IMR-90 (cell line): ENCODE data around the gene NDNF. TPM values are rescaled to one million over a fixed set of nuclear protein-coding genes. Genes with fewer than 3 reads are reported as not detected.

ENCODE experiments used
- ATAC-seq: fragments of 200-7000 bp; cut with Tn5 transposase; 2 replicates; pipeline ENCODE4 v1.9.1; 2020; ENCODE audit warnings: low read depth, mild to moderate bottlenecking, moderate library complexity
- BruUV-seq: library from RNA; stranded (reverse); fragments of 400-500 nt; replicated peaks from 2 replicates; lab custom pipeline; 2021; lab: Mats Ljungman, UMichigan
- CTCF ChIA-PET: fragments of 300-600 bp; formaldehyde crosslinking; extraction: SDS; loops from one replicate; lab custom pipeline; 2021; ENCODE audit warnings: antibody characterized with exemption; lab: Yijun Ruan, JAX
- POLR2A ChIA-PET: fragments of 300-600 bp; sonication (Branson Sonifier 250); formaldehyde crosslinking; loops from one replicate; lab custom pipeline; 2022; ENCODE audit warnings: antibody characterized with exemption; ENCODE audit not compliant: unreplicated experiment; lab: Charles Lee
- DNase-seq: peaks from one replicate; pipeline ENCODE4 v3.0.0; 2013
- H2AFZ ChIP-seq: replicated peaks from 2 replicates; pipeline ENCODE3; 2013; ENCODE audit warnings: low read length, mild to moderate bottlenecking; ENCODE audit not compliant: poor library complexity
- H2AK5ac ChIP-seq: 2 replicates; pipeline ENCODE4 v1.6.1; 2013; ENCODE audit warnings: low read depth, low read length, inconsistent platforms
- H2AK9ac ChIP-seq: replicated peaks from 2 replicates; pipeline ENCODE3; 2013; ENCODE audit warnings: mild to moderate bottlenecking, low read depth, low read length, moderate library complexity; ENCODE audit not compliant: poor library complexity
- H2BK120ac ChIP-seq: 2 replicates; pipeline ENCODE4 v1.6.1; 2013; ENCODE audit warnings: low read depth, low read length, inconsistent platforms
- H2BK15ac ChIP-seq: 3 replicates; pipeline ENCODE4 v1.6.1; 2013; ENCODE audit warnings: low read depth, low read length, inconsistent platforms
- H2BK20ac ChIP-seq: 2 replicates; pipeline ENCODE4 v1.6.1; 2013; ENCODE audit warnings: low read depth, mild to moderate bottlenecking, inconsistent platforms, low read length, moderate library complexity
- H2BK5ac ChIP-seq: 2 replicates; pipeline ENCODE4 v1.6.1; 2013; ENCODE audit warnings: mild to moderate bottlenecking, low read depth, low read length, inconsistent platforms; ENCODE audit not compliant: poor library complexity, severe bottlenecking
- H3K14ac ChIP-seq: replicated peaks from 2 replicates; pipeline ENCODE4 v1.6.1; 2013; ENCODE audit warnings: low read depth, low read length, inconsistent platforms
- H3K18ac ChIP-seq: 2 replicates; pipeline ENCODE4 v1.6.1; 2013; ENCODE audit warnings: low read depth, low read length, control low read depth
- H3K23ac ChIP-seq: 2 replicates; pipeline ENCODE4 v1.6.1; 2013; ENCODE audit warnings: low read depth, low read length, inconsistent platforms
- H3K27ac ChIP-seq: 2 replicates; pipeline ENCODE4 v1.5.1; 2013; ENCODE audit warnings: mild to moderate bottlenecking, control low read depth, low read length; ENCODE audit not compliant: insufficient read depth
- H3K27me3 ChIP-seq: 2 replicates; pipeline ENCODE4 v1.6.1; 2013; ENCODE audit warnings: low read length; ENCODE audit not compliant: control insufficient read depth, insufficient read depth
- H3K36me3 ChIP-seq: 2 replicates; pipeline ENCODE4 v1.6.1; 2013; ENCODE audit warnings: low read length, mixed read lengths; ENCODE audit not compliant: control insufficient read depth, insufficient read depth
- H3K4ac ChIP-seq: 2 replicates; pipeline ENCODE4 v1.6.1; 2013; ENCODE audit warnings: low read depth, low read length, inconsistent platforms
- H3K4me1 ChIP-seq: 2 replicates; pipeline ENCODE4 v1.6.1; 2013; ENCODE audit warnings: low read length, mixed read lengths; ENCODE audit not compliant: control insufficient read depth, insufficient read depth
- H3K4me2 ChIP-seq: 2 replicates; pipeline ENCODE4 v1.6.1; 2013; ENCODE audit warnings: low read depth, mild to moderate bottlenecking, control low read depth, low read length, moderate library complexity
- H3K4me3 ChIP-seq: 2 replicates; pipeline ENCODE4 v1.5.1; 2013; ENCODE audit warnings: low read depth, mild to moderate bottlenecking, control low read depth, low read length, moderate library complexity; ENCODE audit not compliant: insufficient read depth
- H3K56ac ChIP-seq: 2 replicates; pipeline ENCODE4 v1.6.1; 2013; ENCODE audit warnings: low read length, inconsistent platforms; ENCODE audit not compliant: insufficient read depth; ENCODE audit errors: extremely low read depth
- H3K79me1 ChIP-seq, 2 experiments: 2 replicates each; pipeline ENCODE4 v1.6.1; 2013; ENCODE audit warnings: low read length in 2 of 2, inconsistent platforms in 1 of 2, low read depth in 1 of 2
- H3K9ac ChIP-seq: 2 replicates; pipeline ENCODE4 v1.6.1; 2013; ENCODE audit warnings: low read depth, low read length, control low read depth
- H3K9me1 ChIP-seq: 2 replicates; pipeline ENCODE4 v1.6.1; 2013; ENCODE audit warnings: low read length, inconsistent platforms; ENCODE audit not compliant: insufficient read depth
- H3K9me3 ChIP-seq: 2 replicates; pipeline ENCODE4 v1.6.1; 2013; ENCODE audit warnings: low read length; ENCODE audit not compliant: control insufficient read depth, insufficient read depth
- H4K20me1 ChIP-seq: 2 replicates; pipeline ENCODE4 v1.6.1; 2013; ENCODE audit warnings: low read length, inconsistent platforms; ENCODE audit not compliant: insufficient read depth
- H4K5ac ChIP-seq: 2 replicates; pipeline ENCODE4 v1.6.1; 2013; ENCODE audit warnings: mild to moderate bottlenecking, low read depth, low read length, control low read depth
- H4K8ac ChIP-seq, 2 experiments: 2 replicates each; pipeline ENCODE4 v1.6.1; 2013; ENCODE audit warnings: low read depth in 2 of 2, low read length in 2 of 2, control low read depth in 1 of 2, inconsistent platforms in 1 of 2
- H4K91ac ChIP-seq: 2 replicates; pipeline ENCODE4 v1.6.1; 2013; ENCODE audit warnings: low read depth, low read length, inconsistent platforms; ENCODE audit not compliant: insufficient read depth
- BHLHE40 ChIP-seq: fragments of 150-350 bp; IDR thresholded peaks from 2 replicates; pipeline ENCODE4 v1.6.1; 2016; ENCODE audit warnings: mild to moderate bottlenecking, low read depth, low read length
- CEBPB ChIP-seq: IDR thresholded peaks from 2 replicates; pipeline ENCODE4 v1.6.1; 2012; ENCODE audit warnings: low read depth, low read length, improper control_type of control experiment
- CHD1 ChIP-seq: IDR thresholded peaks from 2 replicates; pipeline ENCODE4 v1.6.1; 2012; ENCODE audit warnings: low read depth, low read length, improper control_type of control experiment
- CTCF ChIP-seq: conservative IDR thresholded peaks from 2 replicates; pipeline ENCODE4 v1.5.1; 2012; ENCODE audit warnings: mild to moderate bottlenecking, low read depth, low read length, improper control_type of control experiment
- ELK1 ChIP-seq: fragments of 150-350 bp; IDR thresholded peaks from 2 replicates; pipeline ENCODE4 v1.6.1; 2016; ENCODE audit warnings: low read depth, mild to moderate bottlenecking, low read length, moderate library complexity, borderline replicate concordance
- FOS ChIP-seq: fragments of 150-350 bp; IDR thresholded peaks from 2 replicates; pipeline ENCODE4 v1.6.1; 2016; ENCODE audit warnings: low read depth, low read length
- MAFK ChIP-seq: IDR thresholded peaks from 2 replicates; pipeline ENCODE4 v1.6.1; 2012; ENCODE audit warnings: low read depth, low read length, improper control_type of control experiment
- MAZ ChIP-seq: IDR thresholded peaks from 2 replicates; pipeline ENCODE4 v1.6.1; 2012; ENCODE audit warnings: low read depth, mild to moderate bottlenecking, low read length, improper control_type of control experiment, moderate library complexity, borderline replicate concordance
- MXI1 ChIP-seq: IDR thresholded peaks from 2 replicates; pipeline ENCODE4 v1.6.1; 2012; ENCODE audit warnings: low read depth, mild to moderate bottlenecking, low read length, moderate library complexity, borderline replicate concordance
- NFE2L2 ChIP-seq: fragments of 150-350 bp; IDR thresholded peaks from 2 replicates; pipeline ENCODE4 v1.6.1; 2016; ENCODE audit warnings: low read depth, mild to moderate bottlenecking, low read length
- POLR2A ChIP-seq: IDR thresholded peaks from 2 replicates; pipeline ENCODE4 v1.6.1; 2012; ENCODE audit warnings: mild to moderate bottlenecking, low read depth, low read length
- RAD21 ChIP-seq: IDR thresholded peaks from 2 replicates; pipeline ENCODE4 v1.6.1; 2012; ENCODE audit warnings: low read length, improper control_type of control experiment
- RCOR1 ChIP-seq: IDR thresholded peaks from 2 replicates; pipeline ENCODE4 v1.6.1; 2012; ENCODE audit warnings: mild to moderate bottlenecking, low read length, improper control_type of control experiment; ENCODE audit not compliant: insufficient replicate concordance
- RFX5 ChIP-seq: IDR thresholded peaks from 2 replicates; pipeline ENCODE4 v1.8.0; 2012; ENCODE audit warnings: low read depth, mild to moderate bottlenecking, low read length, moderate library complexity
- SMC3 ChIP-seq: fragments of 150-350 bp; IDR thresholded peaks from 2 replicates; pipeline ENCODE4 v1.6.1; 2016; ENCODE audit warnings: low read depth, mild to moderate bottlenecking, antibody characterized with exemption, low read length, moderate library complexity
- WGBS, 2 experiments: methylation state at CpG; one replicate each; pipeline versions ENCODE4 v1.1.5 to v1.1.7; 2013; ENCODE audit warnings: missing lambda C conversion rate in 2 of 2; ENCODE audit not compliant: insufficient read length in 1 of 2; ENCODE audit errors: extremely low coverage in 2 of 2; 5-methylcytosine and 5-hydroxymethylcytosine counted together
- dilution Hi-C: fragments of 300-500 bp; cut with HindIII; formaldehyde crosslinking; loops from one replicate; pipeline ENCODE4 v1.14.3; 2018; ENCODE audit warnings: low sequenced_read_pairs; ENCODE audit not compliant: unreplicated experiment
- in situ Hi-C: fragments of 300-500 bp; cut with MboI; formaldehyde crosslinking; loops from 3 replicates; pipeline ENCODE4 v1.14.3; 2019; ENCODE audit warnings: low sequenced_read_pairs, inconsistent platforms, mixed read lengths
- intact Hi-C: fragments of 100-400 bp; cut with micrococcal nuclease; formaldehyde crosslinking; loops from 2 replicates; pipeline ENCODE4 v1.10.0; 2022
- polyA plus RNA-seq, 3 experiments: library from polyadenylated mRNA; depleted of rRNA; stranded (reverse); fragments of >200 nt; gene quantifications; 2 replicates each; pipeline ENCODE4 v1.2.3, GENCODE V29; 2012; ENCODE audit warnings: low replicate concordance in 1 of 3
- total RNA-seq: library from RNA; depleted of rRNA; stranded (reverse); fragments of >200 nt; gene quantifications from 2 replicates; pipeline ENCODE4 v1.2.3, GENCODE V29; 2012
- TF ChIP-seq, protein P1 (sequence below): fragments of 150-350 bp; IDR thresholded peaks from 2 replicates; pipeline ENCODE4 v1.6.1; 2017; ENCODE audit warnings: mild to moderate bottlenecking, antibody characterized with exemption, low read length, low read depth

The NDNF gene
- total and polyA plus RNA-seq, 2 of the 4 experiments (the other 2 are of a cell fraction): under 0.01 TPM; not detected in 1

- Histone ChIP-seq H2BK120ac (no peak overlapping the region), H4K5ac (no peak overlapping the region), H3K18ac (no peak overlapping the region), H2BK5ac (no peak overlapping the region), H3K27ac (no peak overlapping the region), H3K36me3 (no peaks in the 10 kb centered on the region), H3K4me1 (no peaks in the 10 kb centered on the region), H4K8ac (no peak overlapping the region), H2AK5ac (no peak overlapping the region), H3K9ac (no peak overlapping the region), H2AK9ac (no peak overlapping the region), H3K27me3 (no peaks in the 10 kb centered on the region), H4K91ac (no peak overlapping the region), H3K4ac (no peak overlapping the region), H3K4me3 (no peak overlapping the region), H3K9me1 (no peaks in the 10 kb centered on the region), H2BK20ac (no peak overlapping the region), H3K79me1 (no peaks in the 10 kb centered on the region), H3K56ac (no peak overlapping the region), H3K14ac (no peak overlapping the region), H3K23ac (no peak overlapping the region), H3K4me2 (no peak overlapping the region), H3K9me3 (no peaks in the 10 kb centered on the region), H4K20me1 (no peaks in the 10 kb centered on the region), H2BK15ac (no peak overlapping the region), H2AFZ (no peak overlapping the region)
- 67% methylated on average over 1 of the region's 6 CpGs; no CpG with 5 or more reads in 1 of the 2 experiments for WGBS, 2 experiments
- ChIA-PET POLR2A (no interaction called here), CTCF (interaction anchor here (0.6 kb wide), 1 partner anchor 293 kb away, joined by 3 read pairs; no protein-coding TSS in a partner anchor)
- intact Hi-C loops: no loop called here
- dilution Hi-C loops: no loop called here
- TF ChIP-seq CTCF (no peak), CEBPB (no peak), MAFK (no peak), RFX5 (no peak), CHD1 (no peak), SMC3 (no peak), FOS (no peak), NFE2L2 (no peak), MAZ (no peak), POLR2A (no peak), MXI1 (no peak), BHLHE40 (no peak), ELK1 (no peak), RCOR1 (no peak), RAD21 (no peak)
- TF ChIP-seq, protein P1, sequence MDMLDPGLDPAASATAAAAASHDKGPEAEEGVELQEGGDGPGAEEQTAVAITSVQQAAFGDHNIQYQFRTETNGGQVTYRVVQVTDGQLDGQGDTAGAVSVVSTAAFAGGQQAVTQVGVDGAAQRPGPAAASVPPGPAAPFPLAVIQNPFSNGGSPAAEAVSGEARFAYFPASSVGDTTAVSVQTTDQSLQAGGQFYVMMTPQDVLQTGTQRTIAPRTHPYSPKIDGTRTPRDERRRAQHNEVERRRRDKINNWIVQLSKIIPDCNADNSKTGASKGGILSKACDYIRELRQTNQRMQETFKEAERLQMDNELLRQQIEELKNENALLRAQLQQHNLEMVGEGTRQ: no peak
- no TSS peak for BruUV-seq
- ATAC-seq (no peak), DNase-seq (no peak)
- in situ Hi-C loops: no loop called here
Measured at GRCh38 chr4:121016611-121017010, 55.7 kb downstream of the NDNF start.
